Panc1 (cell line): ENCODE measurements around the gene MLPH.

Source experiments
- TCF7L2 ChIP-seq: IDR thresholded peaks from 2 replicates; pipeline ENCODE4 v1.6.1; 2011; ENCODE audit warnings: mild to moderate bottlenecking, low read depth, low read length, inconsistent platforms
- TF ChIP-seq, protein P1 (sequence below): fragments of 450-650 bp; IDR thresholded peaks from 2 replicates; pipeline ENCODE4 v1.5.1; 2017; ENCODE audit warnings: mild to moderate bottlenecking

DNA sequence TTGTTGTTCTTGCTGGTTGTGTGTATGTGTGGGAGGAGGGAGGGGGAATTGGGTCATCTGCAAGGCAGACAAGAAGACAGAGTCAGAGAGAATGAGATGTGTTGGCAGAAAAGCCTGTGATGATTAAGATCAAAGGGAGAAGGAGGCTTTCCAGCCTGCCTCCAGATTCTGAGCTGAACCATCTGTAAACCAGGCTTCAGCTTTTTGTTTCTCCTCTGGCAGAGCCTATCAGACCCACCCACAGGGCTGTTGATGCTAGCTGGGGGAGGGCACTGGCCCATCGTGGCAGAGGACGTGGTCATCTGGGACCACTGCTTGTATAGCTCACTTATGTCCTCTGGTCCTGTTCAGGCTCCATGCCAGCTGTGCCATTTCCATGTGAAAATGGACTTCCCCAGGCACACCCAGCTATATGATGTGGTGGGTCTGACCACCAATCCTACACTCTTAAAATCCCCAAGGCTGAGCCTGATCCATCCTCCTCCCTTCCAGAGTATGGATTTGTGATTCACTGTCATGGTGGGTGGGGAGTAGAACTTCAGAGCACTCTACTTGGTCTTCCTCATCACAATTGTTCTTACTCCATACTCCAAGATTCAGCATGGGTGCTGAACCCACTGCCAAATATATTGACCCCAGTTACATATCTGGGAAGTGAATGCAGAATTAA, 45.3 kb upstream of the MLPH start:
- 0 out of 2 replicates have a peak, but pooled peaks have one; percentile 35 for TF ChIP-seq TCF7L2
- TF ChIP-seq, protein P1, sequence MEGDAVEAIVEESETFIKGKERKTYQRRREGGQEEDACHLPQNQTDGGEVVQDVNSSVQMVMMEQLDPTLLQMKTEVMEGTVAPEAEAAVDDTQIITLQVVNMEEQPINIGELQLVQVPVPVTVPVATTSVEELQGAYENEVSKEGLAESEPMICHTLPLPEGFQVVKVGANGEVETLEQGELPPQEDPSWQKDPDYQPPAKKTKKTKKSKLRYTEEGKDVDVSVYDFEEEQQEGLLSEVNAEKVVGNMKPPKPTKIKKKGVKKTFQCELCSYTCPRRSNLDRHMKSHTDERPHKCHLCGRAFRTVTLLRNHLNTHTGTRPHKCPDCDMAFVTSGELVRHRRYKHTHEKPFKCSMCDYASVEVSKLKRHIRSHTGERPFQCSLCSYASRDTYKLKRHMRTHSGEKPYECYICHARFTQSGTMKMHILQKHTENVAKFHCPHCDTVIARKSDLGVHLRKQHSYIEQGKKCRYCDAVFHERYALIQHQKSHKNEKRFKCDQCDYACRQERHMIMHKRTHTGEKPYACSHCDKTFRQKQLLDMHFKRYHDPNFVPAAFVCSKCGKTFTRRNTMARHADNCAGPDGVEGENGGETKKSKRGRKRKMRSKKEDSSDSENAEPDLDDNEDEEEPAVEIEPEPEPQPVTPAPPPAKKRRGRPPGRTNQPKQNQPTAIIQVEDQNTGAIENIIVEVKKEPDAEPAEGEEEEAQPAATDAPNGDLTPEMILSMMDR = no peak
